HL-60/S4 treated with retinoic acid at 250 ng/mL for 4 days and 3 days (cell line): Measurements from ENCODE around the gene WDR13.

Experiments used
- in situ Hi-C: fragments of 300-500 bp; cut with MboI; formaldehyde crosslinking; loops from 2 replicates; pipeline ENCODE4 v1.7.0; 2022; ENCODE audit warnings: low sequenced_read_pairs

The WDR13 gene

GRCh38 chrX:48592971-48593370, 4.3 kb upstream of the WDR13 start:
- in situ Hi-C loops = no loop called here

DNA sequence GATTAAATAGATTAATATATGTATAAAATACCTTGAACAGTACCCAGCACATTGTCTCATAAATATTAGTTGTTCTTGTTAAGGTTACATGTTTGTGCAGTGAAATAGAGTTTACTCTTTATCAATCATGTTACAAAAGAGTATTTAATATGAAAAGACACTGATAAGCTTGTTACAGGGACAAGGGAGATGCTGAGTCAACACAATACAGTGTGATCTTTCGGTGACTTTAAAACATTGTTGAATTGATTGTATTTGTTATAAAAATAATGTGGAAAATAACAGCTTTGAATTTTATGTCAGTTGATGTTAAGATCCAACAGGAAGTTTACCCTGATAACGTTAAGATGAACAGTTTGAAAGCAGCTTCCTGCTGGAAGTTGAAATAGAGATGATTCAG, 1.4 kb upstream of the WDR13 start:
- in situ Hi-C loops = no loop called here

GRCh38 chrX:48598614-48599013, 1.3 kb downstream of the WDR13 start:
- in situ Hi-C loops = no loop called here

DNA sequence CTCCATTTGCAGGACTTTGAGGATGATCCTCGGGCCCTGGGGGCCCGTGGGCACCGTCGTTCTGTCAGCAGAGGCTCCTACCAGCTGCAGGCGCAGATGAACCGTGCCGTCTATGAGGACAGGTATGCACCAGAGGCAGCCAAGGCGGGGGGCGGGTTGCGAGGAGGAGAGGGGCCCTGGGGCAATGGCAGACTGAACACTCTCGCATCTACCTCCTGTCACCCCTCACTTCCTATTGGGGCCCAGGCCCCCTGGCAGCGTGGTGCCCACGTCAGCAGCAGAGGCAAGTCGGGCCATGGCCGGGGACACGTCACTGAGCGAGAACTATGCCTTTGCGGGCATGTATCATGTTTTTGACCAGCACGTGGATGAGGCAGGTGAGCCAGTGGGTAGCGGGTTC, 2.0 kb downstream of the WDR13 start:
- in situ Hi-C loops = no loop called here

GRCh38 chrX:48600226-48600625, 2.9 kb downstream of the WDR13 start:
- in situ Hi-C loops = no loop called here

DNA sequence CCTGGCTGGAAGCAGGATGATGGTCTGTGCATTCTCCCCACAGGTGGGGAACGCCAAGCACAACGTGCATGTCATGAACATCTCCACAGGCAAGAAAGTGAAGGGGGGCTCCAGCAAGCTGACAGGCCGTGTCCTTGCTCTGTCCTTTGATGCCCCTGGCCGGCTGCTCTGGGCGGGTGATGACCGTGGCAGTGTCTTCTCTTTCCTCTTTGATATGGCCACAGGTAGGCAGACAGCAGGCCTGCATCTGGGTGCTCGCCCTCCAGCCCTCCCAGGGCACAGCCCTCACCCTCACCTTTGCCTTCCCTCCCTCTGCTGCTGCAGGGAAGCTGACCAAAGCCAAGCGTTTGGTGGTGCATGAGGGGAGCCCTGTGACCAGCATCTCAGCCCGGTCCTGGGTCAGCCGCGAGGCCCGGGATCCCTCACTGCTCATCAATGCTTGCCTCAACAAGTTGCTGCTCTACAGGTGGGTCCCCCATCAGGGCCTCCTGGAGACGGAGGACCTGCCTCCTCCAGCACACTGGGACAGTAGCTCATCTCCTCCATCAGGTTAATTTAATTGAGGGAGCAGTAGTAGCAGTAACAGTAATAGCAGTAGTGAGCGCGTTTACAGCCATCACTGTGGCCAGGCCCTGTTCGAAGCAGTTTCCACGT, 4.6 kb downstream of the WDR13 start:
- in situ Hi-C loops = no loop called here

DNA sequence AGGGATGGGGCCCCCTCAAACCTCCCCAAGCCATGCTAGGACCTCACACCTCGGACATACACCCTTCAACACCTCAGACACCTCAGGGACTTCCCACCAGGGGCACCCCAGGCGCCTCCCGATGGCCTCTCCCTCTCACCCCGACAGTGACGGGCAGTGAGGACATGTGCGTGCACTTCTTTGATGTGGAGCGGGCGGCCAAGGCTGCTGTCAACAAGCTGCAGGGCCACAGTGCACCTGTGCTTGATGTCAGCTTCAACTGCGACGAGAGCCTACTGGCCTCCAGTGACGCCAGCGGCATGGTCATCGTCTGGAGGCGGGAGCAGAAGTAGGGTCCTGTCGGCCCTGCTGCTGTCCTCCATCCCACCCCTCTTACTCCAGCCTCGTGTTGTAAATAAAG, 7.4 kb downstream of the WDR13 start:
- in situ Hi-C loops = no loop called here

GRCh38 chrX:48606091-48606490, 8.8 kb downstream of the WDR13 start:
- in situ Hi-C loops = no loop called here

DNA sequence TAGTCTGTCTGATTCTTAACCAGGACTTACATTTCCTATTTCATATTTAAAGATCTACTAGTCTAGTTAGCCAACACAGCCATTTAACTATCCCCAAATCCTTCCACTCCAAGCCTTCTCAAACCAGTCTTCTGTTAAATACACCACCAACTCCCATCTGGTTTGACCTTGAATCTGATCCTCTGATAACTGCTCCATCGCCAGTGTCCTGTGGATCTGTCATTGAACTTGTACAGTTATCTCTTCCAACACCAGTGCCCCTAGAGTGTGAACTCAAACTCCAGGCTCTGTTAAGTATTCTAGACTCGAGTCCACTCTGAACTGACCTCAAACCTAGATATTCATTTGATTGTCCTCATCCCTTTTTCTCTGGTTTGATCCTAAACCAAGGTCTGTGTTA, 14.4 kb downstream of the WDR13 start:
- in situ Hi-C loops = no loop called here

GRCh38 chrX:48613502-48614160, 16.3 kb downstream of the WDR13 start:
- in situ Hi-C loops = no loop called here

DNA sequence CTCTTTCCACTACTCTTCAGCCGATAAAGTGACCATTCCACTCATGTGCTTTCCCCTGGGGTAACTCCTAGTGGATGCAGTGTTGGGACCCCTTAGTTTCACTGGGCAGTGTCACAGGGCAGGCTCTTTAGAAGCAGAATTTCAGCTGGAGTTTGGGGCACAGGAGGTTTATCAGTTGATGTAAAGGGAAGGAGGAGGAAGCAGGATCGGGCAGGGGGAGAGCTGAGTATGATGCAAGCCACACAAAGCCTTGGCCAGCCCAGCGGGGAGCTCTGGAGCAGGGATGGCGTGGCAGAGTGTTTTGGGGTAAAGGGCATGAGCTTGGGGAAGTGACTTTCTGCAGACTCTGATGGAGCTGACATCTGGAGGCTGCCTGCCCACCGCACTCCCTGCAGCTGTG, 19.3 kb downstream of the WDR13 start:
- in situ Hi-C loops = no loop called here

DNA sequence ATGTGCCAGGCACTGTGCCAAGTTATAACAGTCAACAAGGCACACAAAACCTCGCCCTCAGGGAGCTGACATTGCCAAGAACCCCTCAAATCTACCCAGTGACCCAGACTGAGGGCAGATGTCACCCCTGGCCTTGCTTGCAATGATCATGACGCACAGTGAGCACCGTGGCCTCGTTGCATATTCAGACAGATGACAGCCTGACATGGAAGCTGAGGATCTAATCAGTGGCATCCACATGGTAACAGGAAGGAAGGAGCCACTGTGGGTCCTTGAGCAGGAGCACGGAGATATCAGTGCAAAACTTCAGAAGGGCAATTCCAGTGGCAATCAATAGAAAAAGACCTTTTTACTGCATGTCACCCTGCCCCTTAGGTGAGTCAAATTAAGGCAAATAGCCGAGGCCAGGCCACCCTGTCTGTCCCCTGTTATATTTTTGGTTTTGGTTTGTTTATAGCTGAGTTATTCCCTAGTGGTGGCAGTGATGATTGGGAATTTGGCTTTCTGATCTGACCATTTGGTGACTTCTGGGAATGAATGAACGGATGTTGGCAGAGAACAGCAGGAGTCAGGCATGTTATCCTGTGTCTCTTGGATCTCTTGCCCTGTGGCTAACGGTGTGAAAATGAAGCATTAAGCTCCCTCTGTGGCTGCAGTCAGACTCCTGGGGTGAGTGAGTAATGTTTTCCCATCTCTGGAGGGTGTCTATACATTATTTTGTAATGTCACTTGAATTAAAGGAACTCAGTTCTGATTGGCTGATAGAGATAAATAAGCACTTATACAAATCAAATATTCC, 20.4 kb downstream of the WDR13 start:
- in situ Hi-C loops = no loop called here

GRCh38 chrX:48626401-48627298, 29.4 kb downstream of the WDR13 start:
- in situ Hi-C loops = no loop called here

GRCh38 chrX:48631376-48632090, 34.2 kb downstream of the WDR13 start:
- in situ Hi-C loops = no loop called here

- in situ Hi-C loops = no loop called here
Observed at GRCh38 chrX:48632207-48632606, 34.9 kb downstream of the WDR13 start.

DNA sequence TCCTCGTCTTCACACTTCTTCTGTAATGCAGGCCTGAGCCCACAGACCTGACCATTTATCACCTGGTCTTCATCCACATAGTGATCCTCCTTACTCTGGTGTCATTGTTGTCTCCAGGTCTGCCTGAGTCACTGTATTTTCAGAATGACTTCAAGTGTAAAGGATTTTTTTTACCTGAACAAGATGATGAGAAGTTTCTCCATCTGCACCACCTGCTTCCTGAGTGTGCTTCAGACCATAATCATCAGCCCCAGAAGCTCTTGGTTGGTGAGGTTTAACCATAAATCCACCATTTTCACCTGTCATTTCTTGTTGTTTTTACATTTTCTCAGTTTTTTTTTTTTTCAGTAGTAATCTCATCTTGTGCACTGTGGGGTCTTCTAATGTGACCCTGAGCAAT, 39.0 kb downstream of the WDR13 start:
- in situ Hi-C loops = no loop called here

DNA sequence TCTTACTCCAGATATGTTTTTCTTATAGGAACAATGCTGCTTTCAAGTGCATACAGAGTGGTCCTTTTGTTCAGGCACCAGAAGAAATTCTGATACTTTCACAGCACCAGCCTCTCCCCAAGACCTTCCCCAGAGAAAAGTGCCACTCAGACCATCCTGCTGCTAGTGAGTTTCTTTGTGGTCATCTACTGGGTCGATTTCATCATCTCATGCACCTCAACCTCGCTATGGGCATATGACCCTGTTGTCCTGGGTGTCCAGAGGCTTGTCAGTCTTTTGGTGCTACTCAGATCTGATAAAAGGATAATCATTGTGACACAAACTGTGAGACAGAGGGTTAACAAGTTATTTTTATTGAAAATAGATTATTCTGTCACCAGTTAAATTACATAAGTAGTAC, 39.5 kb downstream of the WDR13 start:
- in situ Hi-C loops = no loop called here

GRCh38 chrX:48645669-48646068, 48.4 kb downstream of the WDR13 start:
- in situ Hi-C loops = no loop called here

DNA sequence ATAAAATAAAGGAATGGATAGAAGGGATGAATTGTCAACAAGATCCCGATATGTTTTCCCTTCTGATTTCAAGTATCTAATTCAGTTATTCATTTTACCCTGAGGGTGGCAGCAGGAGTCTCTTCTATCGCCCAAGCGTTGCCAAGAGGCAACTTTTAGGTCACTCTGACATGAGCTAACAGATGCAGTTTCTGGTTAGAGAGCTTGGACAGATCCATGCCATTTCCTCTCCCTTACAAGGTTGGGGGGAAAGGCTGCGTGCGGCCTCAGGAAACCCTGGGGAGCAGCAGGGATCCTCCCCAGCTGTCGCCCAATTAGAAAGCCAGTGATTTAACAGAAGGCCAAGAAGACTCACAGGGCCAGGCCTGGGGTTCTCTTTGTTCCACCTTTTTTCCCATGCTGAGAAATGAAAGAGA, 51.1 kb downstream of the WDR13 start:
- in situ Hi-C loops = no loop called here

GRCh38 chrX:48649102-48649501, 51.8 kb downstream of the WDR13 start:
- in situ Hi-C loops = no loop called here
